ENCODE data around the gene INTS11.

INTS11 gene

GRCh38 chr1:1365875-1366698 lies 41.6 kb upstream of the INTS11 start:
- H3K36me3 ChIP-seq (ENCODE audit: control insufficient read depth in 1 of 2, insufficient read depth in 2 of 2, low read length in 2 of 2): no peaks in the 10 kb centered on the region
- H3K4me1 ChIP-seq (ENCODE audit: control insufficient read depth in 1 of 2, insufficient read depth in 2 of 2, low read length in 2 of 2): peaks cover 1 to 6% of the 10 kb centered on the region in 2 donors
- H3K27ac ChIP-seq (ENCODE audit: low read length): no peak overlapping the region
- H3K27me3 ChIP-seq (ENCODE audit: low read depth, low read length): no peaks in the 10 kb centered on the region
- no peaks in the 10 kb centered on the region for H3K9me3 ChIP-seq (ENCODE audit: control insufficient read depth in 1 of 2, low read length in 2 of 2)
- H3K4me3 ChIP-seq (ENCODE audit: low read depth in 1 of 2, low read length in 2 of 2): no peak overlapping the region

- H3K27ac ChIP-seq (ENCODE audit: low read length): no peak overlapping the region
Observed at GRCh38 chr1:1364266-1364665, 39.8 kb upstream of the INTS11 start.

GRCh38 chr1:1361982-1362423 lies 37.5 kb upstream of the INTS11 start:
- Histone ChIP-seq H3K36me3 (ENCODE audit: control insufficient read depth in 1 of 2, insufficient read depth in 2 of 2, low read length in 2 of 2) (no peaks in the 10 kb centered on the region), H3K4me3 (ENCODE audit: low read depth in 1 of 2, low read length in 2 of 2) (no peak overlapping the region), H3K9me3 (ENCODE audit: control insufficient read depth in 1 of 2, low read length in 2 of 2) (no peaks in the 10 kb centered on the region), H3K27ac (ENCODE audit: low read length) (peak overlapping the region; percentile 69), H3K27me3 (ENCODE audit: low read depth, low read length) (no peaks in the 10 kb centered on the region), H3K4me1 (ENCODE audit: control insufficient read depth in 1 of 2, insufficient read depth in 2 of 2, low read length in 2 of 2) (peaks cover 6 to 29% of the 10 kb centered on the region in 2 donors)

More at GRCh38 chr1:1364266-1364665, 39.8 kb upstream of the INTS11 start:
- no peaks in the 10 kb centered on the region for H3K9me3 ChIP-seq (ENCODE audit: control insufficient read depth in 1 of 2, low read length in 2 of 2)
- no peaks in the 10 kb centered on the region for H3K27me3 ChIP-seq (ENCODE audit: low read depth, low read length)
- no peaks in the 10 kb centered on the region for H3K36me3 ChIP-seq (ENCODE audit: control insufficient read depth in 1 of 2, insufficient read depth in 2 of 2, low read length in 2 of 2)
- no peak overlapping the region for H3K4me3 ChIP-seq (ENCODE audit: low read depth in 1 of 2, low read length in 2 of 2)
- H3K4me1 ChIP-seq (ENCODE audit: control insufficient read depth in 1 of 2, insufficient read depth in 2 of 2, low read length in 2 of 2): peaks cover 6 to 20% of the 10 kb centered on the region in 2 donors

DNA sequence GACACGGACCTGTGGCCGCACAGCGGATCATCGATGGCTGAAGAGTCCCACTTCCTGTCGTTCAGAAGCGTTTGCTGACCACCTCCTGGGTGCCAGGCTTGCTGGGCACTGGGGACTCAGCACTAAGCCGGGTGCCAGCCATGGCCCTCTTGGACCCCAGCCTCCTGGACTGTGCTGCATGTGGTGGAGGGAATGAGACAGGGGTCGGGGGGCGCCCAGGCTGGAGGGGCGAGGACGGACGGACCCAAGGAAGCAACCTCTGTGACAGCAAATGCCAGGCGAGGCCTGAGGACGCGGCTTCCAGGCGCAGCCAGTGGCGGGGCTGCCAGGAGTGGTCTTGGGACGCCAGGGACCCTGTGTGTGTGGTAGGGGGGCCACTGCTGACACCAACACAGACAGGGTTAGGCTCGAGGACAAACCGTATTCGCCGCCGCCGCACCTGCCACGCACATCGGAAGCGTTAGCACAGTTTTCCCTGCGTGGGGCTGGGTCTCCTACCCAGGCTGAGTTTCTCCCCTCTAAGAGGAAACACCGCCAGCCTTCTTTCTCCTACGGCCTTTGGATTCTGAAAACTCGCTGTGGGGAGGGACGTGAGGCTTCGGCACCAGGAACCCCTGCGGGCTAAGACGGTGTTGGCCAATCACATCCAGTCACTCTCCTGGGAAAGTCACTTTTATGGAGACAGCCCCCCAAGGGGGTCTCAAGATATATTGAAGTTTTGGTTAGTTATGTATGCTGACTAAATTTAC lies 36.9 kb upstream of the INTS11 start:
- Histone ChIP-seq H3K27me3 (ENCODE audit: low read depth, low read length) (no peaks in the 10 kb centered on the region), H3K36me3 (ENCODE audit: control insufficient read depth in 1 of 2, insufficient read depth in 2 of 2, low read length in 2 of 2) (no peaks in the 10 kb centered on the region), H3K9me3 (ENCODE audit: control insufficient read depth in 1 of 2, low read length in 2 of 2) (no peaks in the 10 kb centered on the region), H3K27ac (ENCODE audit: low read length) (peak overlapping the region; percentile 69), H3K4me1 (ENCODE audit: control insufficient read depth in 1 of 2, insufficient read depth in 2 of 2, low read length in 2 of 2) (peaks cover 6 to 34% of the 10 kb centered on the region in 2 donors), H3K4me3 (ENCODE audit: low read depth in 1 of 2, low read length in 2 of 2) (no peak overlapping the region)

DNA sequence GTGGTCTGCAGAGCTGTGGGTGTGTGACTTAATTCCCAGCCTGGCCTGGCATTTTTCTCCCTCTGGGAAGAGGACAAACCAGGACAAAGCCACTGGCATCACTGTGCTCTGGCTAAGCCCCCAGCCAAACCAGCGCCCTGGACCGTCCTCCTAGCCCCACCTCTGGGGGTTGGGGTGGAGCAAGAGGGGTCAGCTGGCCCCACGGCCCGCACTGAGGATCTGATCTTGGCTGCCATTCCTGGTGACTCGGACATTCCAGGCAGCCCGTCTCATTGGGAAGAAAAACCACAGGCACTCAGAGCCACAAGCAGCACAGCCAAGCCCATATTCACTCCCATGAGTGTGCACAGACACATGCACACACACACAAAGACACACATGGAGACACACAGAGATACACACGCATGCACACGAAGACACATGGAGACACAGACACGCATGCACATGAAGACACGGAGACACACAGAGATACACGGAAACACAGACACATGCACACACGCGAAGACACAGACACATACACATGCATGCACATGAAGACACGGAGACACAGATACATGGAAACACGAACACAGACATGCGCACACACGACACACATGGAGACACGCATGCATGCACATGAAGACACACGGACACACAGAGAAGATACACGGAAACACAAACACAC lies 36.2 kb upstream of the INTS11 start:
- Histone ChIP-seq H3K36me3 (ENCODE audit: control insufficient read depth in 1 of 2, insufficient read depth in 2 of 2, low read length in 2 of 2) (no peaks in the 10 kb centered on the region), H3K9me3 (ENCODE audit: control insufficient read depth in 1 of 2, low read length in 2 of 2) (no peaks in the 10 kb centered on the region), H3K27me3 (ENCODE audit: low read depth, low read length) (no peaks in the 10 kb centered on the region), H3K4me3 (ENCODE audit: low read depth in 1 of 2, low read length in 2 of 2) (no peak overlapping the region), H3K4me1 (ENCODE audit: control insufficient read depth in 1 of 2, insufficient read depth in 2 of 2, low read length in 2 of 2) (peaks cover 6 to 40% of the 10 kb centered on the region in 2 donors), H3K27ac (ENCODE audit: low read length) (peak overlapping the region; percentile 8)

DNA sequence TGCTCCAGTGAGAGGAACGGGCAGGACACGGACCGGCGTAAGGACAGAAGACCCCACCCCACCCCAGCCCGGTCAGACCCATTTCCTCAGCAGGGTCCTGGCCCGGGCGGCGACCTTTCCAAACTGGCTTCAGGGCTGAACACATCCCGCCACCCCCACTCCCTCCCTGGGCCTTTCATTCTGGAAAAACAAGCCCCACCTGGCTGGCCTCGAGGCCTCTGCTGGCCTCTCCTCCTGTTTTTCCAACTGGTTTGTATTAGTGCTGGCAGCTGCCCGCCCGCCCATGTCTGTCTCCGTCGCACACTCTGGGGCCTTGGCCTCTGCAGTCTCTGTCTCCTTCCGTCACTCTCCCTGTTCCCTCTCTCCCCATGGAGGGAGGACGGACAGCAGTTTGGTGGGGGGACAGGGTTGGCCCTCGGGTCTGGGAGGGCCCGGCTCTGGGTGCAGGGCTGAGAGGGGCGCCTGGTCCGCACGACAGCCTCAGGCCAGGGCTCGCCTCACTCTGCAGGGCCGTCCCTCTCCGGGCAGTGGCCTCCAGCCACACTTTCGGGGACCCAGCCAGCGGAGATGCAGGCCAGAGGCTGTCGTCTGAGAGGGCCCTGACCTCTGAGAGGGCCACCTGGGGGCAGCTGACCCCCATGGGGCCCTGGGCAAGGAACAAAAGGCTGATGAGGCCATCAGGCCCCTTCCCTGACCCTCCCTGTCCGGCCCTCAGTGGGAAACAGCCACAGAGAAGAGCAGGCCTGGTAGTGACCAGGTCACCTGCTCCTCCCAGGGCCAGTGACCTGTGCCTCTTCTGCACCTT lies 35.4 kb upstream of the INTS11 start:
- no peaks in the 10 kb centered on the region for H3K36me3 ChIP-seq (ENCODE audit: control insufficient read depth in 1 of 2, insufficient read depth in 2 of 2, low read length in 2 of 2)
- no peaks in the 10 kb centered on the region for H3K9me3 ChIP-seq (ENCODE audit: control insufficient read depth in 1 of 2, low read length in 2 of 2)
- no peaks in the 10 kb centered on the region for H3K27me3 ChIP-seq (ENCODE audit: low read depth, low read length)
- peak overlapping the region; percentile 23 for H3K27ac ChIP-seq (ENCODE audit: low read length)
- H3K4me3 ChIP-seq (ENCODE audit: low read depth in 1 of 2, low read length in 2 of 2): peak overlapping the region in 1 of 2 donors; percentile 72
- peaks cover 6 to 46% of the 10 kb centered on the region in 2 donors for H3K4me1 ChIP-seq (ENCODE audit: control insufficient read depth in 1 of 2, insufficient read depth in 2 of 2, low read length in 2 of 2)

DNA sequence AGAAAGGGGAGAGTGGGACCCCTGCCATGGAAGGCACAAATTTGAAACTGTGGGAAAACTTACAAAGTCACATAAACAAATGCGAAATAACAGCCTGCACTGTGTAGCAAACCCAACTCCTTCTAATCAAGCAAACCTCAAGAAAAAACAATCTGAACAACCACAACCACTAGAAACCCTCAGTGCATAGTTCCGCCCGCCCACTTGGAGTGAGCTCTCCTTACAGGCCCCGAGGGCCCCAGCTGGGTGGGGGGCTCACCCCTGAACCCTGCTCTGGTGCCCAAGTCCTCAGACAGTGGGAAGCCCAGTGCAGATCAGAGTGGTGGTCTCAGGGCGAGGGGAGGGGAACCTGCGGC lies 34.8 kb upstream of the INTS11 start:
- Histone ChIP-seq H3K36me3 (ENCODE audit: control insufficient read depth in 1 of 2, insufficient read depth in 2 of 2, low read length in 2 of 2) (peaks cover 0 to 3% of the 10 kb centered on the region in 2 donors), H3K4me1 (ENCODE audit: control insufficient read depth in 1 of 2, insufficient read depth in 2 of 2, low read length in 2 of 2) (peaks cover 6 to 52% of the 10 kb centered on the region in 2 donors), H3K27me3 (ENCODE audit: low read depth, low read length) (no peaks in the 10 kb centered on the region), H3K4me3 (ENCODE audit: low read depth in 1 of 2, low read length in 2 of 2) (peak overlapping the region in 1 of 2 donors; percentile 72), H3K27ac (ENCODE audit: low read length) (peak overlapping the region; percentile 23), H3K9me3 (ENCODE audit: control insufficient read depth in 1 of 2, low read length in 2 of 2) (no peaks in the 10 kb centered on the region)

DNA sequence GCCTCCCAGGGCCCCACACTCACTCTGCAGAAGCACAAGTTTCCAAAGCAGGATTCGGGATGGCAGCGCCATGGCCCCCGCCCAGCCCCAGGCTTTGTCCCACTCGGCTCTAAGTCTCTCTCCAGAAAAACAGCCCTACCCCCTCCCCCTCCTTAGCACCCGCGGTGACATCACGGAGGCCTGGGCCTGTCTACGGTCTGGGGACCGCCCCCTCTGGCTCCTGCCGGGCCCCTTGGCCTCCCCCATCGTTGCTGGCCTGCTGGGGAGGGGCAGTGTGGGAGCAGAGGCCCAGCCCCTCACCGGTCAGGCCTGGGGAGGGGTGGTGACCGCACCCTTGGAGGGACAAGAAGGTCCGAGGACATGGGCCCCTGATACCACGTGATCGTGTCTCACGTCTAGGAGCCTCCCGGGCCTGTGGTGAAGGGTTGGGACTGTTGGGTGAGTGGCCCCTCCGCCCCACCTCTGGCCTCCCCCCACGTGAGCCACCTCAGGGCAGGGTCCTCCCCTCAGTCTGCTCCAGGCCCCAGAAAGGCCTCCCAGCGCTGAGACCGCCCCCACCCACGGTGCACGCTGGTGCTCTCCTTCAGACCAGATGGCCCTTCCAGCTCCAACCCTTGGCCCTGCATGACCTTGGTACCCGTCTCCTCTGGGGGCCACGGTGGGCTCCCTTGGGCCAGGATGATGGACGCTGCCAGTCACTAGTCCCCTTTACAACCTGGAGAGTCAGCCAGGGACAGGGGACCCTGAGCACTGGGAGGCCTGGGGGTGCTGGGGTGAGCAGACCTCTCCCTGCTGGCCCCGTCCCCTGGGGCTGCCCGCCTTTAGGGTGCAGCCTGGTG lies 34.2 kb upstream of the INTS11 start, which contains the start of gene MXRA8:
TSS of gene MXRA8 (minus strand) at position 123 of the 839 bp plus-strand sequence. CDS start at position 72, 51 bp downstream.
- Histone ChIP-seq H3K4me1 (ENCODE audit: control insufficient read depth in 1 of 2, insufficient read depth in 2 of 2, low read length in 2 of 2) (peaks cover 6 to 58% of the 10 kb centered on the region in 2 donors), H3K27me3 (ENCODE audit: low read depth, low read length) (no peaks in the 10 kb centered on the region), H3K9me3 (ENCODE audit: control insufficient read depth in 1 of 2, low read length in 2 of 2) (no peaks in the 10 kb centered on the region), H3K27ac (ENCODE audit: low read length) (peak within 1 kb of the TSS; percentile 51), H3K4me3 (ENCODE audit: low read depth in 1 of 2, low read length in 2 of 2) (peak within 1 kb of the TSS; percentile 56 to 72), H3K36me3 (ENCODE audit: control insufficient read depth in 1 of 2, insufficient read depth in 2 of 2, low read length in 2 of 2) (peaks cover 0 to 5% of the 10 kb centered on the region in 2 donors)

GRCh38 chr1:1357871-1358432 lies 33.5 kb upstream of the INTS11 start:
- Histone ChIP-seq H3K27ac (ENCODE audit: low read length) (peak overlapping the region; percentile 51), H3K27me3 (ENCODE audit: low read depth, low read length) (peaks cover 1% of the 10 kb centered on the region), H3K9me3 (ENCODE audit: control insufficient read depth in 1 of 2, low read length in 2 of 2) (no peaks in the 10 kb centered on the region), H3K4me3 (ENCODE audit: low read depth in 1 of 2, low read length in 2 of 2) (peak overlapping the region; percentile 56 to 72), H3K36me3 (ENCODE audit: control insufficient read depth in 1 of 2, insufficient read depth in 2 of 2, low read length in 2 of 2) (peaks cover 0 to 9% of the 10 kb centered on the region in 2 donors), H3K4me1 (ENCODE audit: control insufficient read depth in 1 of 2, insufficient read depth in 2 of 2, low read length in 2 of 2) (peaks cover 6 to 65% of the 10 kb centered on the region in 2 donors)
